KMS-11 (cell line): ENCODE data around the gene PEG3.

Experiments
- H2AFZ ChIP-seq: fragments of 200-600 bp; sonication (generic); 2 replicates; pipeline ENCODE4 v1.6.1; 2016; ENCODE audit warnings: antibody characterized with exemption, mixed run types, low read depth
- H3K27ac ChIP-seq: fragments of 200-600 bp; sonication (generic); 2 replicates; pipeline ENCODE4 v1.6.1; 2016; ENCODE audit warnings: mild to moderate bottlenecking, mixed run types
- H3K27me3 ChIP-seq: fragments of 200-600 bp; sonication (generic); 2 replicates; pipeline ENCODE4 v1.6.1; 2017; ENCODE audit warnings: mild to moderate bottlenecking, low read depth, mixed run types, moderate library complexity; ENCODE audit not compliant: insufficient read depth
- H3K36me3 ChIP-seq: fragments of 200-600 bp; sonication (generic); 2 replicates; pipeline ENCODE4 v1.6.1; 2017; ENCODE audit warnings: mild to moderate bottlenecking, mixed run types; ENCODE audit not compliant: insufficient read depth
- H3K4me1 ChIP-seq: fragments of 200-600 bp; sonication (generic); 2 replicates; pipeline ENCODE4 v1.6.1; 2016; ENCODE audit warnings: mild to moderate bottlenecking, low read depth, mixed run types; ENCODE audit not compliant: poor library complexity, severe bottlenecking
- H3K4me2 ChIP-seq: fragments of 200-600 bp; sonication (generic); 2 replicates; pipeline ENCODE4 v1.7.0; 2016; ENCODE audit warnings: mild to moderate bottlenecking, mixed run types
- H3K4me3 ChIP-seq: fragments of 200-600 bp; sonication (generic); IDR thresholded peaks from 2 replicates; pipeline ENCODE4 v1.6.1; 2017; ENCODE audit warnings: low read depth, low read length, mixed read lengths; ENCODE audit not compliant: insufficient read depth
- H3K79me2 ChIP-seq: fragments of 200-600 bp; sonication (generic); 2 replicates; pipeline ENCODE4 v1.6.1; 2016; ENCODE audit warnings: low read depth, mixed run types; ENCODE audit not compliant: insufficient read depth
- H3K9ac ChIP-seq: fragments of 200-600 bp; sonication (generic); 2 replicates; pipeline ENCODE4 v1.6.1; 2016; ENCODE audit warnings: mild to moderate bottlenecking, mixed run types
- H4K20me1 ChIP-seq: fragments of 200-600 bp; sonication (generic); 2 replicates; pipeline ENCODE4 v1.6.1; 2016; ENCODE audit warnings: mild to moderate bottlenecking, mixed run types; ENCODE audit not compliant: insufficient read depth
- TF ChIP-seq, protein P1 (sequence below): fragments of 200-600 bp; sonication (generic); conservative IDR thresholded peaks from 2 replicates; pipeline ENCODE4 v1.6.1; 2017; ENCODE audit warnings: low read depth, mild to moderate bottlenecking, antibody characterized with exemption, low read length, moderate library complexity, mixed read lengths

The PEG3 gene

DNA sequence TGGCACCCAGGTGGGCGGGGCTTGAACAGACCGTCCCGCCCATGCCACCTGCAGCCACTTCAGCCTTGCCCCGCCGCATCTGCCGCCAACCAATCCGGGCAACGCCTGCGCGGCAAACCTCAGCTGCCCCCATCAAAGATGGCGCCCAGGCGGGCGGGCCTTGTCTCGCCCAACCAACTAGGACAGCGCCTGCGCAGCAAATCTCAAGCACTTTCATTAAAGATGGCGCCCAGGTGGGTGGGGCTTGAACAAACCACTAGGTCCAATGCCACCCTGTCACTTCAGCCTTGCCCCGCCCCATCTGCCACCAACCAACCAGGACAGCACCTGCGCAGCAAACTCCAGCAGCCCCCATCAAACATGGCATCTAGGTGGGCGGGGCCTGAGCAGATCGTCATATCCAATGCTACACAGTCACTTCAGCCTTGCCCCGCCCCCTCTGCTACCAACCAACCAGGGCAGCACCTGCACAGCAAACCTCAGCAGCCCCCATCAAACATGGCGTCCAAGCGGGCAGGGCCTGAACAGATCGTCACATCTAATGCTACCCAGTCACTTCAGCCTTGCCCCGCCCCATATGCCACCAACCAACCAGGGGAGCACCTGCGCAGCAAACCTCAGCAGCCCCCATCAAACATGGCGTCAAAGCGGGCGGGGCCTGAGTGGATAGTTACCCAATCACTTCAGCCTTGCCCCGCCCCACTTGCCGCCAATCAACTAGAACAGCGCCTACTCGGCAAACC is 1.4 kb downstream of the PEG3 start:
- H3K36me3 ChIP-seq = no peaks in the 10 kb centered on the region
- no peaks in the 10 kb centered on the region for H4K20me1 ChIP-seq
- peak overlapping the region; percentile 78; the same call in 1 of the 2 replicates for H2AFZ ChIP-seq
- H3K79me2 ChIP-seq = no peaks in the 10 kb centered on the region
- no peaks in the 10 kb centered on the region for H3K27me3 ChIP-seq
- no peak overlapping the region for H3K4me2 ChIP-seq
- peak overlapping the region; percentile 33; the same call in 1 of the 2 replicates for H3K9ac ChIP-seq
- H3K27ac ChIP-seq = peak overlapping the region; percentile 74
- no peak overlapping the region for H3K4me3 ChIP-seq
- TF ChIP-seq, protein P1, sequence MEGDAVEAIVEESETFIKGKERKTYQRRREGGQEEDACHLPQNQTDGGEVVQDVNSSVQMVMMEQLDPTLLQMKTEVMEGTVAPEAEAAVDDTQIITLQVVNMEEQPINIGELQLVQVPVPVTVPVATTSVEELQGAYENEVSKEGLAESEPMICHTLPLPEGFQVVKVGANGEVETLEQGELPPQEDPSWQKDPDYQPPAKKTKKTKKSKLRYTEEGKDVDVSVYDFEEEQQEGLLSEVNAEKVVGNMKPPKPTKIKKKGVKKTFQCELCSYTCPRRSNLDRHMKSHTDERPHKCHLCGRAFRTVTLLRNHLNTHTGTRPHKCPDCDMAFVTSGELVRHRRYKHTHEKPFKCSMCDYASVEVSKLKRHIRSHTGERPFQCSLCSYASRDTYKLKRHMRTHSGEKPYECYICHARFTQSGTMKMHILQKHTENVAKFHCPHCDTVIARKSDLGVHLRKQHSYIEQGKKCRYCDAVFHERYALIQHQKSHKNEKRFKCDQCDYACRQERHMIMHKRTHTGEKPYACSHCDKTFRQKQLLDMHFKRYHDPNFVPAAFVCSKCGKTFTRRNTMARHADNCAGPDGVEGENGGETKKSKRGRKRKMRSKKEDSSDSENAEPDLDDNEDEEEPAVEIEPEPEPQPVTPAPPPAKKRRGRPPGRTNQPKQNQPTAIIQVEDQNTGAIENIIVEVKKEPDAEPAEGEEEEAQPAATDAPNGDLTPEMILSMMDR = no peak
- peaks cover 5% of the 10 kb centered on the region for H3K4me1 ChIP-seq

DNA sequence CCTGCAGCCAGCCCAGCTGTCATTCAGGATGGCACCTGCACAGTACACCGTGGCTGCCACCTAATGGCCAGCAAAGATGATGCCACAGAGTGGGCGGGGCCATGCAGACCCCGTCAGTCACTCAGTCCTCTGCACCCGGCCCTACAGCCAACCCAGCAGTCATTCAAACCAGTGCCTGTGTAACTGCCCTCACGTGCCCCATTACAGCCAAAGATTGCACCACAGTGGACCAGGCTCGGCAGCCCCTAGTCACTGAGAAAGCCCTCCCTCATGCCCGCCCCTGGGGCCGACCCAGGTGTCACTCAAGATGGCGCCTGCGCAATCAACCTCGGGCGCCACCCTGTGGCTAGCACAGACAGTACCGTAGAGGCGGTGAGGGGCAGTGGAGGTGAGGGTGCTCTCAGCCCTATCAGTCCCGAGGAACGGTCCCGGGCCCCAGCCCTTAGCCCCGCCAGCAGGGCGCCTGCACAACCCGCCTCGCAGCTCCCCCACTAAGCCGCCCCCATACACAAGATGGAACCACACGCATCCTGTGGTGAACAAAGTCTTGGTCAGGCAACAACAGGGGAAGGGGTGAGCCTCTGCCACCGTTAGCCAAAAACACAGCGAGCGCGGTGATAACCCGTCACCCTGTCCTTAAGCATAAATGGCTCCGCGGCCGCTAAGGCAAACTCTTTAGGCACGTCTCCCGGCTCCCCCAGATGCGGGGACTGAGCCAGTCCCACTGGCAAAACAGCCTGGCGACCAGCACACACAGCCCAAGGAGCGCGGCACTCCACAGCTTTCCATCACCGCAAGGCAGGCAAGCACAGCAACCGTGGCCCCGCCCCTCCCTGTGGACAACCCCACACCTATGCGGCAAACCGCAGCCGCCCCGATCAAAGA is 2.3 kb downstream of the PEG3 start:
- no peaks in the 10 kb centered on the region for H4K20me1 ChIP-seq
- H3K27ac ChIP-seq = peak overlapping the region; percentile 74
- TF ChIP-seq, protein P1 = peak; percentile 62
- H3K4me2 ChIP-seq = peak overlapping the region; percentile 45; the same call in 1 of the 2 replicates
- H3K27me3 ChIP-seq = no peaks in the 10 kb centered on the region
- peak overlapping the region; percentile 54 for H3K9ac ChIP-seq
- H2AFZ ChIP-seq = peak overlapping the region; percentile 62; the same call in 1 of the 2 replicates
- H3K79me2 ChIP-seq = no peaks in the 10 kb centered on the region
- H3K4me1 ChIP-seq = peaks cover 5% of the 10 kb centered on the region
- H3K36me3 ChIP-seq = no peaks in the 10 kb centered on the region
- H3K4me3 ChIP-seq = no peak overlapping the region

GRCh38 chr19:56837492-56838023 is 3.0 kb downstream of the PEG3 start:
- TF ChIP-seq, protein P1 = peak; percentile 69
- no peaks in the 10 kb centered on the region for H3K36me3 ChIP-seq
- no peaks in the 10 kb centered on the region for H4K20me1 ChIP-seq
- peak overlapping the region; percentile 62; the same call in 1 of the 2 replicates for H2AFZ ChIP-seq
- no peaks in the 10 kb centered on the region for H3K27me3 ChIP-seq
- peak overlapping the region; percentile 54; the same call in 1 of the 2 replicates for H3K9ac ChIP-seq
- H3K27ac ChIP-seq = peak overlapping the region; percentile 74
- no peak overlapping the region for H3K4me3 ChIP-seq
- H3K79me2 ChIP-seq = no peaks in the 10 kb centered on the region
- H3K4me2 ChIP-seq = peak overlapping the region; percentile 81; the same call in 1 of the 2 replicates
- peaks cover 5% of the 10 kb centered on the region for H3K4me1 ChIP-seq

GRCh38 chr19:56837004-56837403 is 3.5 kb downstream of the PEG3 start:
- H3K27ac ChIP-seq = peak overlapping the region; percentile 74; the same call in 1 of the 2 replicates
- no peak overlapping the region for H3K4me3 ChIP-seq
- H3K79me2 ChIP-seq = no peaks in the 10 kb centered on the region
- H2AFZ ChIP-seq = peak overlapping the region; percentile 58; the same call in 1 of the 2 replicates
- peak overlapping the region; percentile 54; the same call in 1 of the 2 replicates for H3K9ac ChIP-seq
- peak overlapping the region; percentile 81 for H3K4me2 ChIP-seq
- TF ChIP-seq, protein P1 = no peak
- no peaks in the 10 kb centered on the region for H3K36me3 ChIP-seq
- no peaks in the 10 kb centered on the region for H3K27me3 ChIP-seq
- H3K4me1 ChIP-seq = peaks cover 5% of the 10 kb centered on the region
- H4K20me1 ChIP-seq = no peaks in the 10 kb centered on the region
